Stimulated activated CD8-positive, alpha-beta memory T cell treated with anti-CD3 and anti-CD28 coated beads, Interleukin-2, amount 100 ng/mL, for 48 hours (primary cell): ENCODE measurements around the gene SC5D.

Source experiments
- DNase-seq, 2 donors: peaks; one replicate each; pipeline ENCODE4 v3.0.0-alpha.2; 2020; ENCODE audit warnings: low read depth in 2 of 2

Gene SC5D

DNA sequence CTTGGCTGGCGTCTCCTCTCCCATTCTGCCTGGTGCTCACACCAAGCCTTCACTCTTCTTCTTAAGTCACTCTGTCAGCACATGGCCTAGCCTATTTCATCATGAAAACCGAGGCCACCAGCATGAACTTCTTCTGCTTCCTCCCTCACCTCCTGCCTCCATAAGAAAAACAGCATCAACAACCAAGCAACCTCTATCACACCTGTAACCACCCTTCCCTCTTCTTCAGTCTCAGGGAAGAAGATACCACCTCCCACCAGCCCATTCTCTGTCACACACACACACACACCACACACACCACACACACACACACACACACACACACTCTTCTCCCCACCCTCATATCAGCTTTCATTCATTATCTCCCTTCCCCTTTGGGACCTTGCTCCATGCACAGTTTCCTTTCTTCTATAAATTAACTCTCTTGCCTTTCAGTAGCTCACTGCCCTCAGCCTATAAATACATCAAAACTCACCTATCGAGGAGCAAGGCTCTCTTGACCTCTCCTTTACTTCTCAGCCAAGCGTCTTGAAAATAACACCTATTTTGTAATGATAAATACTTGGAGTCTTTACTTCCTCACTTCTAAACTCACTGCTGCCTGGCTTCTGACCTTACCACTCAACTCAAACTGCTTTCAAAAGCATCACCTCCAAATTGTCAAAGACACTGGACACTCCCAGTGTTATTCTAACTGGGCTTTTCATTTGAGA lies 36.6 kb downstream of the SC5D start:
- DNase-seq = no peak

DNA sequence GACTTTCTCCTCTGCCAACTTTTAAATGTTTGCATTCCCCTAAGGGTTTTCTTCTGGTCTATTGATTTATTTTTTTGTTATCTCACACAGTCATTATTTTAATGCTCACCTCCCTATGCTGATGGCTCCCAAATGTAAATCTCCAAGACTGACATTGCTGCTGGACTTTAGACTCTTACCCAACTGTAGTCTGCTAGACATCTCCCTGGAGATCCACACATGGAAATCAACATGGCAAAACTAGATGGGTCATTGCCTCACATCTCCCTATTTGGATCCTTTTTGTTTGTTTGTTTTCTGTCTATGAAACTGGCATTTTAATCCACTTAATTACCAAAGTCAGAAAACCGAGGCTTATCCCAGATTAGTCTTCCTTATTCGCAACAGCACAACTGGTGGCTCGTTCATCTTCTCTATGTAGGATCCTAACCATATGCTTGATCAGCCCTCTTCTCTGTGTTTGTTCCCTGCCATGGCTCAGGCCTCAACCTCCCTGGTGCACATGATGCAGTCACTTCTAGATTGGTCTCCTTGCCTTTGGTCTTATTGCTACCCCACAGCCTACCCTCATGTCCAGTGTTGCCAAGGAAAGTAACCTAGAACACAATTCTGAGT lies 37.3 kb downstream of the SC5D start:
- no peak for DNase-seq

GRCh38 chr11:121330614-121331435 lies 38.3 kb downstream of the SC5D start:
- DNase-seq = no peak

- DNase-seq = no peak
These were observed 42.6 kb downstream of the SC5D start for GRCh38 chr11:121334973-121335710.

GRCh38 chr11:121336279-121336937 lies 43.8 kb downstream of the SC5D start:
- DNase-seq = no peak

DNA sequence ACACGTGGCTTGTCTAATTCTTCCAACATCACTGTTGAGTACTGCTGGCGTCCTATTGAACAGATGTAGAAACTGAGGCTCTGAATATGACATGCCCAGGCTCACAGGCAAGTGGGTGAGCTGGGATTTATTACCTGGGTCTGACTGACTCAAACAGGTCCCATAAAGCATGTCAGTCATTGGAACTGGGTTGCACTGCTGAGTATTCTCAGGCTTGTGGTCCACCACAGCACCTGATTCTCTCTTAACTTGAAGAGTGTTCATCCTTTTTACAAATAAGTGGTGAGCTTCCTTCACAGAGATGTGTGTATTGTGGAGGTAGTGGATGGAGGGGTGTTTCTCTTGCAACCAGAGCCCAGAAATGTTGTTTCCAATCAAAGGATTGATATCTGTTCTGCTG lies 44.5 kb downstream of the SC5D start:
- DNase-seq = no peak

- no peak for DNase-seq
These were observed 45.2 kb downstream of the SC5D start for GRCh38 chr11:121337740-121338272.

GRCh38 chr11:121338536-121338935 lies 46.0 kb downstream of the SC5D start:
- DNase-seq = no peak

DNA sequence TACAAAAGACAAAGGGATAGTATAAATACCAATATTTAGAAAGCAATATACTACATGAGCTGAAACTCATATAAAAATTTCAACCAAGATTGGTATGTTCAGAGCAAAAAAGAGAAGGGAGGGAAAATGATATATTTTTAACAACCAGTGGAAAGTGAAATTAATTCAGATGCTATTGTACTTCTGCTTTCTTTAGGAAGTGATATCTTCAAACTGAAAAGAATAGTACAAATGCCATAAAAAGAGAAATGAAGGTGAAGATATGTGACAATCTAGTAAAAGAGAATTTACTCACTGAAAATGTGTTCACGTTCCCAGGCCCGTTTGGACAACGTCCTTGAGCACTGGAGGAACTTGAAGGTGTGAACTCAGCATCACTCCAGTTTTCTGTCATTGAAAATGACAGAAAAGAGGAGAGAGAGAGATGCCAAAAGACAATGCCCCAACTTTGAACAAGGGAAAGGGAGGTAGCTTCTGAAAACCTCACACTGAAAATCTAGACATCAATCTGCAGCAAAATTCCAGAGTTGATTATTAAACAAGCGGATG lies 47.5 kb downstream of the SC5D start:
- no peak for DNase-seq

GRCh38 chr11:121341609-121342008 lies 49.0 kb downstream of the SC5D start:
- DNase-seq = no peak

- no peak for DNase-seq
These were observed 52.3 kb downstream of the SC5D start for GRCh38 chr11:121344824-121345223.

DNA sequence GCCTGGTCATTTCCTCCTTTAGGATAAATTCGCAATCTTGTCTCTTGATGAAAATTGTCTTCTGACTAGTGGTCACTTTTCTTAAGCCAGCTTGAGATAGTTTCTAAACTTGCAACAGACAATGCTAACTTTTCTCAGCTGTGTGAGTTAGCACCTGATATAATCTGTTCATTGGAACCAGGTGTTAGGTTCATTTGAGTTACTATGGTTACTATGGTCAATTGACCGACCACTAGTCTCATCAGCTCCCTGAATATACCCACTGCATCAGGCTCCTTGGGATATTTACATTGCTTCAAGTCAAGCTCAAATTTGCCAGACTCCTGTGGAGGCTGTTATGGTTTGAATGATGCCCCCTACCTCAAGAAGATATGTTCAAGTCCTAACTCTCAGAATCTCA lies 54.5 kb downstream of the SC5D start:
- no peak for DNase-seq

- no peak for DNase-seq
These were observed 55.2 kb downstream of the SC5D start for GRCh38 chr11:121347813-121348212.

GRCh38 chr11:121348220-121348875 lies 55.8 kb downstream of the SC5D start:
- DNase-seq = no peak

DNA sequence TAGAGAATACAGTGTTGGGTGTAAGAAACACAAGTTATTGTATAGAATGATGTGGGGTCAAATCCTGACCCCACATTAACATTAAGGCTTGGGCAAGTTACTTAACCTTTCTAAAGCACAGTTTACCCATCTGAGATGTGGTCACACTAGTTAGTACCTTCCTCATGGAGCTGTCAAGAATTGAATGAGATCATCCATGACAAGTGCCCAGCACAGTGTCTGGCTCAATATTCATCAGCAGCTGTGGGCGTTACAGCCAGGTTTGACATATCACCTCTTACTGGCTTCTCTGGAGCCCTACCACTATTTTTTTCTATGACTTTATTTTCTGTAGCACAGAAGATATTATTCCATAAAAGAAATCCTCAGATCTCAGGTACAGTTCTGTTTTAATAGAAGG lies 57.2 kb downstream of the SC5D start:
- DNase-seq = no peak

DNA sequence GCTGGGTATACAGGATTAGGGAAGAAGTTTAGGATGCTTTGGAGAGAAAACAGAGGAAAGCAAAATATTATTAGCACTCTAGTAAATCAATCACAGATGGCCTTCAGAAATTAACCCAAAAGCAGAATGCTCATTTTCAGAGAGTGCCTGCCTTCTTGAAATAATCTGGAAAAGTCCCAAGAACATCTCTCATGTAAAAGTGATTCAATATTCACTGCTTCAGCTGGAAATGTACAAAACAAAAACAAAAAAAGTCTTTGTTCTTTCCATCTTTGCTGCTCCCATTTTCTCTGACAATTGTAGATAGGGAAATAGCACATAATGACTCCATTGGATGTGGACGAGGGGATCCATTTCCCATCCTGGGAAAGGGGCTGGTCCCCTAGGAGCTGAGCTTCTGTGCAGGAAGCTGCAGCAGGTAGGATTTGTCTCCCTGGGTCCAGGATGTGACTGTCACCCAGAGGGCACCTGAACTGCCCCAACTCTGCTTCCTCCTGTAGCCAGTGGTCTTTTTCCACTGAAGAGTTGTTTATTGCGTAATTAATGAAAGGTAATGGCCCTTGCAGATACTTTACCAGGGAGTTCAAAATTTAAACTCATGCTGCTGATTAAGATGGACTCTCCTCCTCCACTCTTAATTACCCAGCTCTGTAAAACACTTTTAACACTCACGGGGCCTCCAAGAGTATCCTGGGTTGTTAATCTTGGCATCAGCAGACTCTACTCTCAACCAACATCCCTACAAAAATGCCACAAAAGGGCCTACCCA lies 57.9 kb downstream of the SC5D start:
- DNase-seq = no peak

DNA sequence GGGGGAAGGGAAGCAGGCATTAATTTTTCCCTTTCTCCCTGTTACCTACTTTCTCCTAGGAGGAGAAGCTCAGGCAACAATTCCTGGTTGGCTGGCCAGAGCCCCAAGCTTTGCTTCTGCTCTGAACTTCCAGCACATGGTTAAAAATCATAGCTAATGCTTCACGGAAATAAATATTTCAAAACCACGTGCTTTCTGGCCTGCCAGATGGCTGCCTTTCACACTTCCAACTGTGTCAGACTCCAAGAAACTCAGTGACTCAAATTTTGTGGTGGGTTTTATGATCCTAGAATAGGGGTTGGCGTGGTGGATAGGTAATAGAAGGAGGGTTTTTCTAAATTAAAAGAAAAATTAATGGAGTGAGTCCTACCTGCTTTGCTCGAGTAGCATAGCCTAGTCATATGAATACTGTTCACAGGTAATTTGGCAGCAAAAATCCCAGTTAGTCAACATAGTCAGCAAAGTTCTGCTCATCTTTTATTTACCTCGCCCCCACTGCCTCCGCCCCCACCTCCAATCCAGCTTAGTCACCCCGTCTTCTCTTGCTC lies 58.6 kb downstream of the SC5D start:
- no peak for DNase-seq

GRCh38 chr11:121352251-121352891 lies 59.8 kb downstream of the SC5D start:
- DNase-seq = no peak

DNA sequence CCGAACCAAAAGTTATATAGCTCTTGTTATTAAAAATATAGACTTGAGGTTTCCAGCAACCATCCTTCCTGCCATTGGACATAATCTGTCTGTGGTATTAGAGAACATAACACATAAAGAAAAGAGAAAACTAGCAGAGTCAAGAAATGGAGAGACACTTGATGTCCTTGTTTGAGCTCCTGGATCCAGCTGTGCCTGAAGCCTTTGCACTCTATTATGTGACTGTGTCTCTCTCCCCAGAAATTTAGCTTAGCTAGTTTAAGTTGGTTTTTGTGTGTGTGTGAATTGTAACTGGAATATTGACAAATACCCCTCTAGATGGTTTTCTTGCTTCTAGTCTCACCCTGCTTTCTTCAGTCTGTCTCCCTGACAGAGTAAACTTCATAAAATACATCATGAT lies 61.6 kb downstream of the SC5D start:
- DNase-seq = no peak
